GM19455 (cell line): ENCODE results near the gene FUS.
"Not testable (repeated sequence)": the region's sequence is repeated elsewhere in the genome, so short reads cannot be mapped to it uniquely, and the experiment has no call there.

ENCODE experiments used
- ATAC-seq: cut with Tn5 transposase; IDR thresholded peaks from one replicate; pipeline ENCODE4 v1.9.1; 2021; ENCODE audit not compliant: unreplicated experiment

Gene FUS

DNA sequence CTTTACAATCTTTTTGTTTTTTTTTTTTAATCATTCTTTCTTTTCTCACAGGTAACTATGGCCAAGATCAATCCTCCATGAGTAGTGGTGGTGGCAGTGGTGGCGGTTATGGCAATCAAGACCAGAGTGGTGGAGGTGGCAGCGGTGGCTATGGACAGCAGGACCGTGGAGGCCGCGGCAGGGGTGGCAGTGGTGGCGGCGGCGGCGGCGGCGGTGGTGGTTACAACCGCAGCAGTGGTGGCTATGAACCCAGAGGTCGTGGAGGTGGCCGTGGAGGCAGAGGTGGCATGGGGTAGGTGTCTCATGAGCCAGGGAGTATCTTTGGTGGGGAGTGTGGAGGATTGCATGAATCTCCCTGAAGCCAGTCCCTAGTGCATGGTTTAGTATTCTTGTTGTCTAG is 4.9 kb downstream of the FUS start:
- no peak for ATAC-seq

DNA sequence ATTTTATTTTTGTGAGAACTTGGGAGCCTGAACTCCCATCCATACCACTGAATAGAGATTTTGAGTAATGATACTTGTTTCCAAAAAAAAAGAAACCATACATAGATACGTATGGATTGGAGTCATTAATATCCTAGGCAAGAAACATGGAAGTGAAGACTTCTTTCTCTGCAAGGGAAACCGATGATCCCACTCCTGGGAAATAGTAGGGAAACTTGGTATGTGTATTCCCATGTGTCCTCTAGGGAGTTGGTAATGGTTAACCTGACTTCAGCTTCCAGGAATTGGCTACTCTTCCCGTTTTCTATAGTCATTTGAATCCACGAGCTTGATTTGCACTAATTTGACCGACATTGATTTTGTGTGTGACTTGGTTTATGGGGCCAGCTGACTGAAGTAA is 5.4 kb downstream of the FUS start:
- ATAC-seq, result no peak

DNA sequence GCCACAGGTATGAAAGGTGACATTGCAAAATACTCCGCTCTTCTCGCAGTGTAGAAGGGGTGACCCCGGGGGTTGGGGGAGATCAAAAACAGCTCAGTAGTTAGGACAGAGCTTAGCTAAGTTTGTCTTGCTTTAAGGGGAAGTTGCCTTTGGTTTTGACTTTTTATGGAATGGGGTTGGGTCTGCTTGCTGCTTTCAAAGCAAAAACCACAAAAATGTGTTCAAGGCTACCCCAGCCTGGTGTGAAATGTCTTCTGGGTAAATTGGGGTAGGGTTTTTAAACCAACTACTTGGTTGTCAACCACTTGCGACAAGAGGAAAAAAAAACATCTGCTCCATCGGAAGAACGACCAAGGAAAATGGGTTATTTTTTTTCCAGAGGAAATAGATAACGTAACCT is 6.2 kb downstream of the FUS start:
- no peak for ATAC-seq

DNA sequence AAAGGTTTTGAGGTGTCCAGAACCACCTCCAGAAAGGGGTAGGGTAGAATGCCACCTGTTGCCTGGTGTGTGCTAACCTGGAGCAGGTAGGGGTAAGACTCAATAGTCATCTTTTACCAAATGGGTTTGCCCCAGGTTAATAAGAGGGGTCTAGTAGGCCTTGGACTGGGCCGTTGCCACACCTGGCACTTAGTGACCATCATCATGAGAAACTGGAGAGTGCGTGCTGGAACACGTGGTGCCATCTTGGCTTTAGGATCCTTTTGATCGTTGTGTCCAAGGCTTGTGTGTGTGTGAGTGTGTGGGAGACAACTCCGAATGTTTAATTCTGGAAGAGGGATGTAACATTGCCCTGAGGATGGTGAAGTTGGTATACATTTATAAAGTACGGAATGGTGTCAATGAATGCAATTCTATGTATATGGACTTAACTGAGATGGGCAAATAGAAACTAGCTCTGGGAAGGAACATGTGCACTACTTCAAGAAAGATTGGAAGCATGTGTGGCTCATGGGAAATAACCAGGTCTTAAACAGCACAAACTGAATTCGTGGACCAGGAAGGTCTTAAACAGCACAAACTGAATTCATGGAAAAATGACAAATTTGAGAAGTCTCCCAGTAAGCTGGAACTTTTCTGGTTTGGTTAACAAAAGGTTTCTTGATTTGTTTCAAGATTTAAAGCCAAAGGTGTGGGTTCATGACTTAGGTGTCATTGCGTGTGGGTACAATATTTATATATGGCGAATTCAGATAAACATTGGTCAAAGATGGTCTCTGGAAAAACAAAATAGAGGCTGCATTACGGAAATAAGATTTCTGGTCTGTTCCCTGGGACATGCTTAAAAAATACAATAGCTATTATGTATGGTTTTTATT is 7.2 kb downstream of the FUS start:
- no peak for ATAC-seq

DNA sequence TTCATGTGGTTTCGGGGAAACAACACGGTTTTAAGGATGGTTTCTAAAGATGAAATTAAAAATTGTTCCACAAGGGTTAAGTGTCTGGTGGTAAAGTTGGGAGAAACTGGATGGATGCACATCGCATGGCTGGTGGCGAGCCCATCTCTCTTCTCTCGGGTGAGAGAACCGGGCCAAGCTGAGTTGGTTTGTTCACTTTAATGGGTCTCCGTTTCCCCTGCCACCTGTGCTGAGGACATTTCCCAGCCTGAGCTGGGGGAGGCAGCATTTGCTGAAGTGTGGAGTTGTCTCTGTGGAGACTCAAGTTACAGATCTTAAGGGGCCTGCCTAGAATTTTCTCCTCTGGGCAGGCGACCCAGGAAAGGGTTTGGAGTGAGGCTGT is 7.9 kb downstream of the FUS start:
- ATAC-seq, result no peak

DNA sequence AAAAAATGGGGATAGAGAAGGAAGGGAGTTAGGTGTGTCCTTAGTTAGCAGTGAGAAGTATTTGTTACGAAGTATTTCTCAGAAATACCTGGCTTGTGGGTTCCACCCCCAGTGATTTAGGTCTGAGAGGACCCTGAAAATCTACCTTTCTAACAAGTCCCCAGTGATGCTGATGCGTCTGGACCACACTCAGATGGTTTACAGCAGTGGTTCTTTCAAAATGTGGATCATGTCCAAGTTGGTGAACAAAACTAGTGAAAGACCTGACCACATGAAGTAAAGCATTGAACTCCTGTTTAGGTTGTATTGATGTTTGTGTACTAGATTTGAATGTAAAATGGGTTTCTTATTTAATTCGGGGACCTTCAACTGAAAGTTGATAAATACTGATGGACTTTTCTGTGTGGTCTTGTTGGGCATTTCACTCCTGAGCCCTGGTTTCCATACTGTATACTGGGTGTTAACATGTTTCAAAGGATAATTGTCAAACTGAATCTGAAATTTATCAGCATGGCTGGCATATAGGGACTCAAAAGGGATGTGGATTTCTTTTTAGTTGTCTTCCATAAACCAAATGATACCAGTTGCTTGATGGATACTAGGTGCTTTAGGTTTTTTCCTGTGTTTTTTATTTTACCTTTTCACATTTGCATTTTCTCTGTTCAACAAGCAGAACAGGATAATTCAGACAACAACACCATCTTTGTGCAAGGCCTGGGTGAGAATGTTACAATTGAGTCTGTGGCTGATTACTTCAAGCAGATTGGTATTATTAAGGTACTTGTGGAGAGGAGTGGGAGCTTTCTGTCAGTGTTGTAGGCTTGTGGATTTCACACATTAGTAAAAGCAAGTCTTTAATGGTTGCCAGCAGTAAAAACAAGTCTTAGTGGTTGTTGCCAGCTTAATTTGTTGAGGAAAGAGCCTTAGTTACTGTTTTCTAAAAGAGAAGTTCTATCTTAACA is 8.8 kb downstream of the FUS start:
- no peak for ATAC-seq

DNA sequence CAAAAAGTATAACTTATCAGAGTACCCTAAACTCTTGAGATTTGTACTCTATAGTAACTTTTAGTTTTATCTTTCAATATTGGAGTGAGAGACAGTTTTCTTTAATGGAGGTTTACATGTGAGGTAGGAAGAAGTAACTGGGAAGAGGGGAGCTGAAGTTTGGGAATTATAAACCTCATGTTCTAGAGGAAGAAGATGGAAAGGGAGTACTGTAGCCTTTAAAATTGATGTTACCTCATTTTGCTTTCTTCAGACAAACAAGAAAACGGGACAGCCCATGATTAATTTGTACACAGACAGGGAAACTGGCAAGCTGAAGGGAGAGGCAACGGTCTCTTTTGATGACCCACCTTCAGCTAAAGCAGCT is 9.5 kb downstream of the FUS start:
- ATAC-seq, result no peak

DNA sequence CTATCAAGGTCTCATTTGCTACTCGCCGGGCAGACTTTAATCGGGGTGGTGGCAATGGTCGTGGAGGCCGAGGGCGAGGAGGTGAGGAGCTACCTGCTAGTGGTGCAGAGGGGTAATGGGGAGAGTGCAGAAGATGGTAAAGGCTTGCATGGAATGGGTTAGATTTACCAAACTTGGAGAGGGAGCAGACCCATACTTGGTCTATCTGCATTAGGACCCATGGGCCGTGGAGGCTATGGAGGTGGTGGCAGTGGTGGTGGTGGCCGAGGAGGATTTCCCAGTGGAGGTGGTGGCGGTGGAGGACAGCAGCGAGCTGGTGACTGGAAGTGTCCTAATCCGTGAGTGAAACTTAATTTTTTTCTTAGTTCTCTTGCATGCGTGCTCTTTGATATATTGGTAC is 10.1 kb downstream of the FUS start:
- no peak for ATAC-seq

DNA sequence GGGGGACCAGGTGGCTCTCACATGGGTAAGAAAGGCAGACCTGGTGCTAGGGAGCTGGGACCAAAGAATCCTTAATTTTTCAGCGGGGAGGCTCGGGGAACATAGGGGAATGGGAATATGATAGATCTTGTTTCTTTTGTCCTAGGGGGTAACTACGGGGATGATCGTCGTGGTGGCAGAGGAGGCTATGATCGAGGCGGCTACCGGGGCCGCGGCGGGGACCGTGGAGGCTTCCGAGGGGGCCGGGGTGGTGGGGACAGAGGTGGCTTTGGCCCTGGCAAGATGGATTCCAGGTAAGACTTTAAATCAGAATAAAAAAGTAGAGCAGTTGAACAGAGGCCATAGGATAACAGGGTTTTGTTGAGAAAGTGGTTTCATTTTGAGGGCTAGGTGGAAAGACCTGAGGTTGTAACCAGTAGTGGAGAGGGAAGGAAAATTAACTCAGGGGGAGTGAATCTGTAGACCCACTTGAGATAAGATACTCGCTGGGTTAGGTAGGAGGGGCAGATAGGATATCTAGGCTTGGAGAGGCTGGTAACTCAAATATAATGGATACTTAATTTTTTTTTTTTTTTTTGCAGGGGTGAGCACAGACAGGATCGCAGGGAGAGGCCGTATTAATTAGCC is 11.0 kb downstream of the FUS start:
- ATAC-seq, result no peak

DNA sequence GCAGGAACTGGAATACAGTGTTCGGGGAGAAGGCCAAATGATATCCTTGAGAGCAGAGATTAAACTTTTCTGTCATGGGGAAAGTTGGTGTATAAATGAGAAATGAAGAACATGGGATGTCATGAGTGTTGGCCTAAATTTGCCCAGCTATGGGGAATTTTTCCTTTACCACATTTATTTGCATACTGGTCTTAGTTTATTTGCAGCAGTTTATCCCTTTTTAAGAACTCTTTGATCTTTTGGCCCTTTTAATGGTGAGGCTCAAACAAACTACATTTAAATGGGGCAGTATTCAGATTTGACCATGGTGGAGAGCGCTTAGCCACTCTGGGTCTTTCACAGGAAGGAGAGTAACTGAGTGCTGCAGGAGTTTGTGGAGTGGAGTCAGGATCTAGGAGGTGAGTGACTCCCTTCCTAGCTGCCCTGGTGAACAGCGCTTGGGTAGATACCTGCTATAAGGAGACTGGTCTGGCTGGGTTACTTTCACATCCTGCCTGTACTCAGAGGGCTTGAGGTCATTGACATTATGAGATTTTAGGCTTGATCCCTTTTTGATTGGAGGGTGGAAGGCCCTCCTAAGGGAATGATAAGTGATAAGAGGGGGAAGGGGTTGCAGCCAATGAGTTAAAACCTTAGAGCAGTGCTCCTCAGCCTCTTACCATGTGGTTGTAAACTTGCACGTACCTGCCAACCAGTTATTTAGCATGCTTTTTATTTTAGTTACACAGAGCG is 11.9 kb downstream of the FUS start:
- no peak for ATAC-seq

DNA sequence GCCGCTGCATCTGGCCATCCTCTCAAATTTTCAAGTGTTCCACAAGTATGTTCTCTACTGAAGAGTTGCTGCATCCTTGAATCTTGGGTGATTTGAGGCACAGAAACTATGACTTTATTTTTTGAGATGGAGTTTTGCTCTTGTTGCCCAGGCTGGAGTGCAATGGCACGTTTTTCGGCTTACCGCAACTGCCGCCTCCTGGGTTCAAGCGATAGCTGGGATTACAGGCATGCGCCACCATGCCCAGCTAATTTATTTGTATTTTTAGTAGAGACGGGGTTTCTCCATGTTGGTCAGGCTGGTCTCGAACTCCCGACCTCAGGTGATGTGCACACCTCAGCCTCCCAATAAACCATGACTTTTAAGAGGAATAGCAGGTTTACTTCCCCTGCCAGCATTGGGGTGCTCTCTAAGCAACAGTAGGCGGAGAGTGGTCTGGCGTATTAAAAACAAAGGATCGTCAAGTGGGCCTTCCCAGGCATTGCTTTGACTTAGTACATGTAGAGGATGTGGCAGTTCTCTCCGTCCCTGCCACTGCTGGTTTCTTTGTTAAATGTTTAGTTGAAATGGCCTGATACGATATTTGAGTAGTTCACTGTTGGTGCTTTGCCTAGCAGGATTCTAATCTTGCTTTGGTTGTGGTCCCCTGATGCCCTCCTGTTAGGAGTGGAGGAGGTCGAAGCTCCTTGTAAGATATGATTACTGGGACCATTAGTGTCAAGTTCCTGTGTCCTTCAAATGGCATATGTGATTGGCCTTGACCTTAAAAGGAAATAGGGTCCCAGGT is 13.1 kb downstream of the FUS start:
- ATAC-seq, result no peak

DNA sequence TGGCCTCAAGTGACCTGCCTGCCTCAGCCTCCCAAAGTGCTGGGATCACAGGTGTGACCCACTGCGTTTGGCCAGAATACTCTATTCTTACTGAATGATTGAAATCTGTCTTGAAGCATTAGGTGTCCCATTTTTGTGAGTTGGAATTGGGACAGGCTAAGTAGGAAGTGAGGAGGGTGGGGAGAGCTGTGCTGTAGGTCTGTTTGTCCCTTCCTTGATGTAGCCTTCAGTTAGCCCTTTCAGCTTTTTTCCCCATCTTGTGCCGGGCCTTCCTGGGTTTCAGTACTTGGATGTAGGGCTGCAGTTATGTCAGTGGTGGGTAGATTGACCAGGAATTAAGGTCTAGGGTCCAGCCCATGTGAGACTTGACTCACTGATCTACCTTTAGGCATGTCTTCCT is 13.9 kb downstream of the FUS start:
- ATAC-seq, result no peak

DNA sequence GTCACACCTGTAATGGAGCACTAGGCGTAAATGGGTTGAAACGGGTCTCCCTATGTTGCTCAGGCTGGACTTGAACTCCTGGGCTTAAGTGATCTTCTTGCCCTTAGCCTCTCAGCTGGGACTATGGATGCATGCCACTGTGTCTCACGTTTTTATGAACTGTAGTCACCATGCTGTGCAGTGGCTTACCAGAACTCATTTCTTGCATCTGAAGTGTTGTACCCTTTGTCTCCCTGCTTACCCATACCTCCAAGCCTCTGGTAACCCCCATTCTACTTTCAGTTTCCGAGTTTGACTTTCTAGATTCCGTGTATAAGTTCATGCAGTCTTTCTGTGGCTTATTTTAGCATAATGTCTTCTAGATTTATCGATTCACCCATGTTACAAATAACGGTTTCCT is 15.0 kb downstream of the FUS start:
- no peak for ATAC-seq

DNA sequence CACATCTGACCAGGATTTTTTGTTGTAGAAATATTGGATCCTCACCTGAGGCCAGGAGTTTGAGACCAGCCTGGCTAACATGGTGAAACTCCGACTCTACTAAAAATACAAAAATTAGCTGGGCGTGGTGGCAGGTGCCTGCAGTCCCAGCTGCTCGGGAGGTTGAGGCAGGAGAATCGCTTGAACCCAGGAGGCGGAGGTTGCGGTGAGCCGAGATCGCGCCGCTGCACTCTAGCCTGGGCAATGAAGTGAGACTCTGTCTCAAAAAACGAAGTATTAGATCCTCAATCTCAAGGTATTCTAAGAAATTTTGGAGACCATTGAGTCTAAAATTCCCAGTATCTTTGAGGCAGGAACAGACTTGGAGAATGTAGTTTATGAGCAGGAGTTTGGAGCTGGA is 15.9 kb downstream of the FUS start:
- not testable (repeated sequence) for ATAC-seq

DNA sequence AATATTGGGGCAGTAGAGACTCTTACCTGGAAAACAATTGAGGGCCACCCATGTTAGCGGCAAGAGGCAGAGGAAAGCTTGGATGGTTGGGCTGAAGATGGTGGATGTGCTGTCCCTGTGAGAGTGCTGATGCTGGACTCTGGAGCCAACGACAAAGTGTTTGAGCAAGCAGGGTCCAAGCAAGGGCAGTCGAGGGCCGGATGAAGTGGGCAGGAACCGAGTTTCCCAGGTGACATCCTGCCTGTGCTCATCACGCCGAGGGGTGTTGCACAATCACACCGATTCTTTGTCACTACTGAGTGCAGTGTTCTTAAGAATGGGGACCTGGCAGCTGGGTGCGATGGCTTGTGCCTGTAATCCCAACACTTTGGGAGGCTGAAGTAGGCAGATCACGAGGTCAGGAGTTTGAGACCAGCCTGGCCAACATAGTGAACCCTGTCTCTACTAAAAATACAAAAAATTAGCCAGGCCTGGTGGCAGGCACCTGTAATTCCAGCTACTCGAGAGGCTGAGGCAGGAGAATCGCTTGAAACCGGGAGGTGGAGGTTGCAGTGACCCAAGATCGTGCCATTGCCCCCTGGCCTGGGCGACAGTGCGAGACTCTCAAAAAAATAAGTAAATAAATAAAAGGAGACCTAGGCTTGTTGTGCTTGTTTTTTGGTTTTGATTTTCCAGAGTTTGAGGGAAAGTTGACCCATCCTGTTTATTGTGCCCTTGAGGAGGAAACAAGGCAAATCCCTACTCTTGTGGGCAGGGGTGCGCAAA is 16.6 kb downstream of the FUS start:
- no peak for ATAC-seq

DNA sequence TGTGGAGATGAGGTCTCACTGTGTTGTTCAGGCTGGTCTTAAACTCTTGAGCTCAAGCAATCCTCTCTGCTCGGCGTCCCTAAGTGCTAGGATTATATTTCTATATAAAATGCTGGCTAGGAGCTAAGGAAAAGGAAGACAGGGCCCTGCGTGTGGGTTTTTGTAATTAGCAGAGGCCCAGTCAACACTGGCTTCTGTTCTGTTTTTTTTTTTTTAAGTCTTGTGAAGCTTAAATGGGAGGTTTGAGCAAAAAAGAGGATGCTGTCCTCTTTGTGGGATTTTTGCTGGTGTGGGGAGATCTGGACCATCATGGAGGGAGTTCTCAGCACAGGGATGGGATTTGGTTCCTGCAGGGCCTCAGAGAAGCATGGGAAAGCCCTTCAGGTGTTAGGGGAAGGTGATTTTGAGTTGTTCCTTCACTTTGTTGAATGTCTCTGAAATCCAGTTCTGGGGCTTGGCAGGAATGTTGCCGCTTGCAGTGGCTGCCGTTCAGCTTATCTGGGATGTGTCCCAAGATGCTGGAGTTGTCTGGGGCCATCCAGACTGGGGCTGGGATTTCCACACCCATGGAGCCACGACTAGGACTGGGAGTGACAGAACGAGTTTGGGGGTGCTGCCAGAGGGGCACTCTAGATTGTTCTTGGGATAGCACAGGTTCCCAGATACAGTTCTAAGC is 18.4 kb downstream of the FUS start:
- no peak for ATAC-seq

DNA sequence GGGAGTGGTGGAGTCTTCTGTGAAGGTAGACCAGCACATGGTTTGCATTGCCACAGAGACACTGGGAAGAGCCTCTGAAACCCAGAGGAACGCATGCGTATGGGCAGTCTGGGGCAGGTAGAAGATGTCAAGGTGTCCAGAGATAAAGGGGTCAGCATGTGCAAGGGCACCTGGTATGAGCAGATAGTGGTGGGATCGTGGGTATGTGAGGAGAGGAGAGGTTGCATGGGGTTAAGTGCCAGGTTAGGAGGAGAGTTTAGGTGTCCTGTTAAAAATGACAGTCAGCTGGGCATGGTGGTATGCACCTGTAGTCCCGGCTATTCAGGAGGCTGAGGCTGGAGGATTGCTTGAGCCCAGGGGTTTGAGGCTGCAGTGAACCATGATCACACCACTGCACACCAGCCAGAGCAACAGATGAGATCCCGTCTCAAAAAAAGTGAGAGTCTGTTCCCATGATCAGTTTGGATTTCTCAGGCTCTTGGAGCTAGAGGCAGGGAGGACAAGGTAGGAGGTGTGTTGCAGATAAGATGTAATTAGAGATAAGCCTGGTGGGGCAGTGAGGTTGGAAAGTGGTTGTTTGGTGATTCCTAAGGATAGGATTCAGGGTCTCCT is 19.6 kb downstream of the FUS start:
- ATAC-seq, result no peak

DNA sequence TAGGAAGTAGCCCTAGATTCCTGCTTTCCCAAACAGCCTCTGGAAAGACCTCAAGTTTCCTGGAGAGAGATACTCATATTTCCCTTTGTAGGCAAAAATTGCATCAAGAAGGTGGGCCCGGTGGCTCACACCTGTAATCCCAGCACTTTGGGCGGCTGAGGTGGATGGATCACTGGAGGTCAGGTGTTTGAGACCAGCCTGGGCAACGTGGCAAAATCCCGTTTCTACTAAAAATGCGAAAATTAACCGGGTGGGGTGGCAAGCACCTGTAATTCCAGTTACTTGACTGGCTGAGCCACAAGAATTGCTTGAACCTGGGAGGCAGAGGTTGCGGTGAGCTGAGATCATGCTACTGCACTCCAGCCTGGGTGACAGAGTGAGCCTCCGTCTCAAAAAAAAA is 20.2 kb downstream of the FUS start:
- not testable (repeated sequence) for ATAC-seq
